Endometrial microvascular endothelial cells (primary cell): ENCODE results near the gene PRKAB2. TPM values are rescaled to one million over a fixed set of nuclear protein-coding genes. Genes with fewer than 3 reads are reported as not detected.
"Not testable (repeated sequence)": the region's sequence is repeated elsewhere in the genome, so short reads cannot be mapped to it uniquely, and the experiment has no call there.

Source experiments
- in situ Hi-C: cut with HindIII; loops from 2 replicates; pipeline ENCODE4 v1.10.0; 2017; ENCODE audit warnings: low sequenced_read_pairs, low pct_unique_long_range_greater_than_20kb; ENCODE audit errors: inconsistent ontology term
- total RNA-seq: library from RNA; depleted of rRNA; stranded (reverse); fragments of >200 nt; gene quantifications from one replicate; pipeline ENCODE4 v1.2.3, GENCODE V29; 2015; ENCODE audit errors: inconsistent ontology term

Gene PRKAB2
- 5.7 TPM for total RNA-seq

DNA sequence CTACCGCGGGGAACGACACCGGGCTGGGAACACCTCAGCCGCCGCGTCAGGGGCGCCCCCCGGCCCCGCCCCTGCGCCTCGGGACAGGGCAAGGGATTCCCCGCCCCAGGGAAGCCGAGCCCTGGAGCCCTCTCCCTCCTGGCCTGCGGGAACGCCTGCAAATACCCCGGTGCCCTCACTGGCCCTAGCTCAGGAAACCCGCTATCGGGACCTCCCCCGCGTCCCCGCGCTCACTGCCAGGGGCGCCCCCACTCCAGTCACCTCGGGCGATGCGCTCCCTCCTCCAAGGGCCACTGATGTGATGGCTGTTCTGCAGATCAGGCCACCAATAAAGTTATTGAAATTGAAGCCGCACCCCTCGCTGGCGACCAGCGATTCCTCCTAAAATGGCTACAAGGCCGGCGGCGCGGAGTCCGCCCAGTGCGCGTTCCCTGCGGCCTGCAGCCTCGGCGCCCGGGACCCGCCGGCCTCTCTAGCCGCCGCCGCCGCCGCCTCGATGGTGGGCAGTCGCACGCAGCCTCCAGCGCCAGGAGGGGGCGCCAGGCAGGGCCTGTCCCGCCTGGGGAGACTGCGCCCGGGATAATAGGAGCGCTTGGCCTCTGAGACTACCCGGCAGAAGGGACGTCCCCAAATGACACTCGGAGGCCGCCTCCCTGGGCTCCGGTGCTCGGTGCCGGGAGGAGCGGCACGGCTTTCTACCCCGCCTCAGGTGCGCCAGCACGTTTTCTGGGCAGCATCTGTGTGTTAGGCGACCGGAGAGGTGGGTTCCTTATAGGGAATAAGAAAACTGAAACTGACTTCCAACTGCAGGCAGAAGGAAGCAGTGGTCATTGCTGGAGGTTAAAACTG is at the start of gene PRKAB2:
PRKAB2 (minus strand) TSS at position 303 of the 849 bp plus-strand sequence. CDS start 326 bp downstream, outside the sequence.
- in situ Hi-C loops: no loop called here

DNA sequence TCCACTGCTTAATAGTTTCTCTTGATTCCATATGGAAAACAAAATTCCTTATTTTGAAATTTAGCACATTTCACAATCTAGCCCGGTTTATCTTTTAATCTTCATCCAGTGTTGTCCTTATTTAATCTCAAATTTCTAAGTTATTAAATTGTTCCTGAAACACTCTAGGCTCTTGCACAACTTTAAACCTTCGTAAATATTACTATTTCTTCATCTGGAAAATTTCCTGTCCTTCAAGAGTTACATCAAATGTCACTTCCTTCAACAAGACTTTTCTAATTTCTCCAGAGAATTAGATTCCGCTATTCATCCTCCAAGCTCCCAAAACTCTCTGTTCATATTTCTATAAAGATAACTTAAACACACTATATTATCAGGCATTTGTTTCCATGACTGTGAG is 46.3 kb upstream of the PRKAB2 start:
- in situ Hi-C loops: no loop called here

DNA sequence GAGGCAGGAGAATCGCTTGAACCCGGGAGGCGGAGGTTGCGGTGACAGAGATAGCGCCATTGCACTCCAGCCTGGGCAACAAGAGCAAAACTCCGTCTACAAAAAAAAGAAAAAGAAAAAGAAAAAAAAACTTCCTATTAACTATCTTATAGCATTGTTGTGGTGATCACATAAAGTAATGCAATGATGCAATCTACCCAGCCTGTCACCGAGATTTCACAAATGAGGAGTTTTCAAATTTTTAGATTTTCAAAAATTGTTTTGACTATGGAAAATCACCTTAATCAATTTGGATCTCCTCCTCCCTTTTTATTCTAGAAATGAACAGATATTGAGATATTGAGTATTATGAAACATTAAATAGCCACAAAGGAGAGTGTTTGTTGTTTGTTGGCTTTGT is 44.9 kb upstream of the PRKAB2 start:
- in situ Hi-C loops: no loop called here

DNA sequence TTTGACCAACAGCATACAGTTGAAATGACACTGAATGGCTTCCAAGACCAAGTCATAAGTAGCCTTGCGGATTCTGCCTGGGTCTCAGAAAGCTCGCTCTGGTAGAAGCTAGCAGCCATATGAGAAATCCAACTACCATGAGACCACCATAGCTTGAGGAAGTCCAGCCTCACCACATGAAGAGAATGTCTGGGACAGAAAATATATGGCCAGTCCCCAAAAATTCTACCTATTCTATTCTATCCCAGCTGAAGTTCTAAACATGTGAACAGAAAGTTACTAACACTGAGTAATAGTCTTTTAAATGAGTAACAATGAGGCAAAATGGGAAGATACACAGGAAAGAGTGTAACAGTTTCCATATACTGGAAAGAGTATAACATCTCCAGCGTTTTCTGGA is 43.9 kb upstream of the PRKAB2 start:
- in situ Hi-C loops: no loop called here

GRCh38 chr1:147215540-147215916 is 43.3 kb upstream of the PRKAB2 start:
- in situ Hi-C loops: no loop called here

- in situ Hi-C loops: no loop called here
These were observed 42.7 kb upstream of the PRKAB2 start for GRCh38 chr1:147214842-147215539.

DNA sequence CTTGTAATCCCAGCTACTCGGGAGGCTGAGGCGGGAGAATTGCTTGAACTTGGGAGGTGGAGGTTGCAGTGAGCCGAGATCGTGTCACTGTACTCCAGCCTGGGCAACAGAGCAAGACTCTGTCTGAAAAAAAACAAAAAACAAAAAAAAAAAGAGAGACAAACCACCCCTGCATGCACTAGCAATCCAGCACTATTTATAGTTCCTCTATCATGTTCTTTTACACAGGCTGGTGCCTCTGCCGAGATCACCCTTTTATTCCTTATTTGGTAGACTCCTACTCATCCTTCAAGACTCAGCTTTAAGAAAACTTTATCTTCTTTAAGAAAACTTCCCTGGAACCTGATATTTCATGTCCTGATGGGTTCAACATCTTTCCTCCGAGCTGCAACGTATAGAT is 42.1 kb upstream of the PRKAB2 start:
- in situ Hi-C loops: no loop called here

- in situ Hi-C loops: no loop called here
These were observed 41.0 kb upstream of the PRKAB2 start for GRCh38 chr1:147213271-147213670.

DNA sequence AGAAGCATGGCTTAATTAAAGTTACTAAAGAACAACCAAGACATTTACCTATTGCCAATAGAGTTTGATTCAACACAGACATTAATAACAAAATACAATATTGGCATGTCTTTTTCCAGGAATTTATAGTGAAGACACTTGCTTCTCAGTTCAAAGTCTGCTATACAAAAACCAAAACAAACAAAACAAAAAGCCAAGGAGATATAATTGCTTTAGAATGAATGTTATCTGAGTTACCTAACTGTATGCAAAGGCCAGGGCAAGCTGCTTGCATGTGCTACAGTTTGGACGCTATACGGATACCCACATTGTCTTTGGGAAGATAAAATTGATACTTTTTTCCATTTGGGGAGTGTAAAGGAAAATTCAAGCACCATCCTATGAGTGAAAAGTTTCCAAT is 39.3 kb upstream of the PRKAB2 start:
- in situ Hi-C loops: no loop called here

DNA sequence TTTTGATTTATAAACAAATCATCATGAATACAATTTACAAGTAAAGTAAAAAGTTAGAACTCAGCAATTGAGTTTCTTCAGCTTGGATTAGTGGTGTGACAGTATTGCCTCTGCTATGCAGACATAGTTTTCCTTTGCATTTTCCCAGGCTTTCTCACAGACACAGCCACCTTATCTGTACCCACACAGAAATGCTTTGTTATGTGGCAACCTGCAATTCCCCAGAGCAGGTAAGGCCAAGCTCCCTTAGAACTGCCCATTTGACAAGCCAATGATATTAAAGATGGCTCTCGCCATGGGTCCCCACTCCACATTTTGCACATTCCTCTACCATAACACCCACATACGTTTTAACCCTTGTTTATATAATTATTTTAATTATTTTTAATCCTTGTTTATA is 38.7 kb upstream of the PRKAB2 start:
- in situ Hi-C loops: no loop called here

DNA sequence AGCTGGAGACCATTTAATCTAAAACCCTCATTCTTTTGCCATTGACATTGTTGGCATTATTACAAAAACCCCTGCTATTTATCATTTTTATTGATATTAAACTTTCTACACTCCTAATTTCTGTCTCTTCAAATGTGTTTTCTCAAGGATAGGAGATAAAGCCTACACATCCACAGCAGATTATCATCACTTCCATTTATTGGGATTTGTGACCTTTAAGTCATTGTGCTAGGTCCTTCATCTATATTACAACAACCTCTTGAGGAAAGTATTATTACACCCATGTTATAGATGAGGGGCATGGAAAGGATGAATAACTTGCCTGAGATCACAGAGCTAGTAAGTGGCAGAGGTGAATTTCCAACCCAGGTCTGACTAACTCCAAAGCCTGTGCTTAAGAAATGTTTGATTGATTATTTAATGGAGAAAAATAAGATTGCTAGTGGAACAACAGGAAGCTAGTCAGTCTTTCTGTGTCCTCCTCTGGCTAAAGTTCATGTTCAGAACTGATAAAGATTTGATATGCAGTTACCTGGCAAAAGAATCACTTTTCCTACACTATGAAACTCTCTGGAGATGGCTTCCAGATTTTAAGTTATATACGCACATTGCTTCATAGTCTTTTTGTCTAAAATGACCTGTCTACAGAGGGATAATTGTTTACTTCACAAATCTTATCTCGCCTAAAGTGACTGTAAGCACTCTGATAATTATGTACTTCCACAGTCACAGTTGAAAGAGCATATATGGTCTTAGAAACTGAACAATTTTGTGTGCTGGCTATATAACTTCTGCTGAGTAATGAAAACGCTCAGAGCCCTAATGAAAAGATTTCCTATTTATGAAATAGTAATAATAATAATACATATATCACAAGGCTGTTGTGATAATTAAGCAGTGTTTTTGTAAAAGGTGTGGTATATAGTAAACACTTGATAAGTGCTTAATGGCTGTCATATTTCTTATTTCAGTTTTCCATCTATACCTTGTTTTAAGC is 37.9 kb upstream of the PRKAB2 start:
- in situ Hi-C loops: no loop called here

- in situ Hi-C loops: no loop called here
These were observed 36.3 kb upstream of the PRKAB2 start for GRCh38 chr1:147208619-147209018.

DNA sequence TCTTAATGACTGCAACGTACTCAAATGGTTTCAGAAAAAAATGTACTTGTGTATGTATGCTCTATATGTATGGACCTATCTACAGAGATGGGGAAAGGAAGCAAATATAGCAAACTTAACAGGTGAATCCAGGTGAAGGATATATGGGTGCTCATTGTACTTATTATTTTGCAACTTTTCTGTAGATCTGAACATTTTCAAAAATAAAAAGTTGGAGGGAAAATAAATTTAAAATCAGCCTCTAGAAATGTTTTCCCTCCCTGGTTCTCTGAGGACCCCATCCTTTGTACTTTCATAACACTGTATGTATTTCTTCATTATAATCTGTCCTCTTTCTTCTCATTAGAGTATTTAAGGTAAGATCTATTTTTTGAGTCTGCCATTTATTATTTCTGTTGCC is 34.9 kb upstream of the PRKAB2 start:
- in situ Hi-C loops: no loop called here

DNA sequence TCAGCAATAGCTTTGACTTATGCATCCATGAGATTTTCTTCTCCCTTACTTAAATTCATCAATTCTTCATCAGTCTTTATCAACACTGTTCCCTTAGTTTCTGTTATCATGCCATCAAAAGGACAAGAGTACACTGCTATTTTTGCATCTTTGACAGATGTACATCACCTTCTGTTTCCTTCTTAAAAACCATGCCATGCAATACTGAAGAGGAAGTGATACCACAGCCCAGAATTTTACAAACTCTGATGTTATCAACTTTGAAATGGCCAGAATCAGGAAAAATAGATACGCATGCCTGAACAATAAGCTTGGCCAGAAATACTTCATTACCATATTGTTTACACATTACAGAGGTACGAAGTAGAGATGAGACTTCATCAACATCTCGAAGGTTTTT is 31.8 kb upstream of the PRKAB2 start:
- in situ Hi-C loops: no loop called here

- in situ Hi-C loops: no loop called here
These were observed 30.3 kb upstream of the PRKAB2 start for GRCh38 chr1:147202576-147202975.

- in situ Hi-C loops: no loop called here
These were observed 29.5 kb upstream of the PRKAB2 start for GRCh38 chr1:147201786-147202185.

DNA sequence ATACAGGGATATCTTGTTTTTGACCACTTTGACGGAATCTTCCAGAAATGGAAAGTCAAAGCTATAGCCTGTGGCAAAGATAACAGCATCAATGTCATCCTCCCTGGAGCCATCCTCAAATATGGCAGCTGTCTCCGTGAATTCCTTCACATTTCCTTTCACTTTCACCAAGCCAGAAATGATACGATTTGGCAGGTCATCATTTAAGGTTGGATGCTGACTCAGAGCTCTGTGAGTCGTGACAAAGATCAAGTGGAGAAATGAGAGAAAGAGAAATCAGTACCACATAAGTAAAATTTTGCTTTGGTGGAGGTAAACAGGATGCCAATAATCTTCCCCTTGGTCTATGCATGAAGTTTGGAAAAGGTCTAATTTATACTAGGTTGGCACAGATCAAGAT is 29.0 kb upstream of the PRKAB2 start:
- in situ Hi-C loops: no loop called here

- in situ Hi-C loops: not testable (repeated sequence)
These were observed 25.1 kb upstream of the PRKAB2 start for GRCh38 chr1:147197324-147197723.

- in situ Hi-C loops: no loop called here
These were observed 17.2 kb upstream of the PRKAB2 start for GRCh38 chr1:147189514-147189913.
